Astrocyte of the hippocampus (primary cell): ENCODE measurements around the gene FGF18.

Experiments
- DNase-seq: peaks from one replicate; pipeline ENCODE4 v3.0.0; 2011; ENCODE audit warnings: low read depth, low spot score

FGF18 gene

DNA sequence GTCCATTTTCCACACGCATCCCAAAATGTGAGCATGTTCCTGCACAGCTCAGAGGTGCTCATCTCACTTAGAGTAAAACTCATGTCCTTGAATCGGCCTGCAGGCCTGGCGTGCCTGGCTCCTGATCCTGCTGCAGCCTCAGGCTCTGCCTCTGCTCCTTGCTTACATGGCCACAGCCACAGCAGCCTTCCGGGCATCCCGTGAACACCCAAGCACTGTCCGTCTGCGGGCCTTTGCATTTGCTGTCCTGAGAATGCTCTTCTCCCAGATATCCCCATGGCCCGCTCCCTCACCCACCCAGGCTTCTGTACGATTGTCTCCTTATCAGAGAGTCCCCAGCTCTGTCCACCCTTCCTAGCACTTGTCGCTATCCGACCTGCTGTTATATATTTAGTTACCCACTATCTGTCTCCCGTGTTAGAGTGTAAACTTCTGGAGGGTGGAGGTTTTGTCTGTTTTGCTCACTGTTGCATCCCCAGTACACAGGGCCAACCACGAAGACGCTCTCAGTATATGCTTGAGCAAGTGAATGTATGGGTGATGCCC, 21.9 kb downstream of the FGF18 start:
- no peak for DNase-seq

DNA sequence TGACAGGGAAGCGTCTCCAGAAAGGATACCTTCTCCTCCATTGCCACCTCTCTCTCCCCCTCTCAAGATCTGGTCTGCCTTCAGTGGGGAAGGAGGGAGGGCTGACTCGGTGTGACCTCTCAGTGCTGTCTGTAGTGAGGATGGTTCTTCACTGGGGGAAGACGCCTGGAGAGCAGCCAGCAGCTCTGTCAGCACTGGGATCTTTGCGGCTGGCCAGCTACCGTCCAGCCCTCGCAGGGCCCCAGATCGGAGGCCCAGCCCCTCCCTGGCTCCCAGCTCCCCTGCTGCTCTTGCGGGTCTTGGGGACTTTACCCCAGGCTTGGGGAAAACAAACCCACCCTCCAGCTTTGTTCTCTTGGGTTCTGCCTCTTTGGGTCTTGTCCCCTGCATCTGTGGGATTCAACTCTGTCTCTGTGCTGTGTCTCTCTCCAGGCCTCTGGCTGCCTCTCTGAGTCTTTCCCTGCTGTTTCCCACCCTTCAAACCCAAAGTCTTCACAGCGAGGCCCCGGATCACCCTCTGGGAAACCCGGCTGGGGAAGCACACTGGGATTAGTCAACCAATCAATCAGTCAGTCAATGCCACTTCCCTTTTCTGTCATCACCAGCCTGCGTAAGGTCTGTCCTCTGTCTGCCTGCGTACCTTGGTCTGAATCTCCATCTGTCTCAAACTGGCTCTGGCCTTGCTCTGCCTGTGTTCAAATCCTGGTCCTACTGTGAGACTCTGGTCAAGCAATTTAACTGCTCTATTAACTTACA, 23.0 kb downstream of the FGF18 start:
- peak; percentile 59 for DNase-seq

DNA sequence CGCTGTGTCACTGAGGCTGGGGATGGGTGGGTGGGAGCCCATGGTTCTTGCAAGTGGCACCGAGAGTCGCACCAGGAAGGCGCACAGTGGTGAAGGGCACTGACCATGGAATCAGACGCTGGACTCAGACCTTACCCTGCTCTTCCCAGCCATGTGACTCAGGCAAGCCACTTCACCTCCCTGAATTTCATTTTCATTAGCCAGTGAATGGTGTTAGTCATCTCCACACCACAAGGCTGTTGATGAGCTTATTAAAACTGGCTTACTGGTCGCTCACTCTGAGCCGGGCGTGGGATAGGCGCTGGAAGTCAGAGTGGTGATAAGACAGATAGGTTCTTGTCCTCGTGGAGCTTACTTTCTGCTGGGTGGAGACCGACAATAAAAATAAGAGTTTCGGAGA, 25.1 kb downstream of the FGF18 start:
- peak; percentile 81 for DNase-seq

DNA sequence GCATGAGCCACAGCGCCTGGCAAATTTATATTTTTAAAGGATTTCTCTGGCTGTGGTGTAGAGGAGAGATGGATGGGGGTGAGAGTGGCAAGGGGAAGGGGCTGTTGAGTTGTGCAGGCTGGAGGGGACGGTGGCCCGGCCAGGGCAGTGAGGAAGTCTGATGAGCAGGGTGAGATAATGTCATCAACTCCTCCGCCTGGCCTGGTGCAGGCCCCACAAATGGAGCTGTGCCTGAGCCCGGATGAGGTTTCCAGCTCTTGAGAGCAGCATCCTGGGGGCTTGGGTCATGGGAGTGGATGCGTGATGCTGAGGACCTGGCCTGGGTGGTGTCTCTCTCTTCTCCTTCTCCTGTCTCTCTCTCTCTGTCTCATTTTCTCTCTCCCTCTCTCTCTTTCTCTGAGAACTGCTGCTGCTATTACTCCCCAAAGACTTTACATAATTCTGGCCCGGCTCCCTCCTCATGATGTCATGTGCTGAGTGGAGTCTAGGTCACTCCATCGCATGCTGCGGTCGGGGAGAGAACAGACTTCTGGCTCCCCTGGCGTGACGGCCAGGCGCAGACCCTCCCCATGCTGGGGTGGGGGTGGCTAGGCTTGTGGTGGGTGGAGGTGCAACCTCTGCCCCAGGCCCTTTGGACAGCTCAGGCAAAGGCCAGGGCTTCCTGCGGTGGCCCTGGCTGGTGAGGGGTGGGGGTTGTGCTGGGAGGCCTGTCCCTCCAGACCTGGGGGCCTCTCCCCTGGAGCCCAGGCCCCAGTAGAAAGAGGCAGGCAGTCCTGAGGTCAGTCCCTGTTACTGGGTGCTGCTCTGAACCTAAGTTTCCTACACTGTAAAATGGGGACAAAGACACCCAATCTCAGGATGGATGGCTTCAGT, 26.4 kb downstream of the FGF18 start:
- DNase-seq = peak; percentile 41

DNA sequence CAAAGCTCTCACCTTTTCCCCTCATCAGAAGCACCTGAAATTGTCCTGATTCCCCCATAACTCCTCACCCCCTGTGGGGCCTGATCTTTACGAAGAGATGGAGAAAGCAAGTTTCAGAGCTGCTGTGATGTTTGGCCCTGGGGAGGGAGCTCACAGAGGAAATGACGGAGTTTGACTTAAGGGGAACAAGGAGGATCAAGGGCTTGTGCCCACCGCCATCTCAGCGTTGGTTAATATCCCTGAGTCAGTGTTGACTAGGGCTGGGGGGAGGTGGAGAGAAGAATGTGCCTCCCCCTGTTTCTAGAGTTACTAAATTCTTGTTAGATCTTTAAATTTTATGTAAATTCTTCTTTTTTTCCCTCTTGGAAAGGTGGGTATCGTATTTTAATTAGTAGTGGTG, 27.8 kb downstream of the FGF18 start:
- no peak for DNase-seq

DNA sequence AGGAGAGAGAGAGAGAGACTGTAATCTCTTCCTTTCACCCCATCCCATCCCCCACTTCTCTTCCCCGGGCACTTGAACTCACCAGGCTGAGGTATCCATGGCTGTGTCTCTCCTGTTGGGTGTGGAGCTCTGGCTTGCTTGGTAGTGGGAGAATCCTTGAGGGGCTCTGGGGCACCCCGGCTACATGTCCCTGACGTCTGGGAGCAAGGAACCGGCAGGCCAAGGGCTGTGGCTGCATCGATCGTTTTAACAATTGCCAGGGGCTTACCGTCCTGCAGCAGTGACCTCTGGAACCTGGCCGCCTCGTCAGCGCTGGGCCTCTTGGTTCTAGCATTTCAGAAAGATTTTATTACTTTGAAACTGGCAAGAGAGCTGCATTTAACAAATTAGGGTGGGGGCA, 30.0 kb downstream of the FGF18 start:
- no peak for DNase-seq

DNA sequence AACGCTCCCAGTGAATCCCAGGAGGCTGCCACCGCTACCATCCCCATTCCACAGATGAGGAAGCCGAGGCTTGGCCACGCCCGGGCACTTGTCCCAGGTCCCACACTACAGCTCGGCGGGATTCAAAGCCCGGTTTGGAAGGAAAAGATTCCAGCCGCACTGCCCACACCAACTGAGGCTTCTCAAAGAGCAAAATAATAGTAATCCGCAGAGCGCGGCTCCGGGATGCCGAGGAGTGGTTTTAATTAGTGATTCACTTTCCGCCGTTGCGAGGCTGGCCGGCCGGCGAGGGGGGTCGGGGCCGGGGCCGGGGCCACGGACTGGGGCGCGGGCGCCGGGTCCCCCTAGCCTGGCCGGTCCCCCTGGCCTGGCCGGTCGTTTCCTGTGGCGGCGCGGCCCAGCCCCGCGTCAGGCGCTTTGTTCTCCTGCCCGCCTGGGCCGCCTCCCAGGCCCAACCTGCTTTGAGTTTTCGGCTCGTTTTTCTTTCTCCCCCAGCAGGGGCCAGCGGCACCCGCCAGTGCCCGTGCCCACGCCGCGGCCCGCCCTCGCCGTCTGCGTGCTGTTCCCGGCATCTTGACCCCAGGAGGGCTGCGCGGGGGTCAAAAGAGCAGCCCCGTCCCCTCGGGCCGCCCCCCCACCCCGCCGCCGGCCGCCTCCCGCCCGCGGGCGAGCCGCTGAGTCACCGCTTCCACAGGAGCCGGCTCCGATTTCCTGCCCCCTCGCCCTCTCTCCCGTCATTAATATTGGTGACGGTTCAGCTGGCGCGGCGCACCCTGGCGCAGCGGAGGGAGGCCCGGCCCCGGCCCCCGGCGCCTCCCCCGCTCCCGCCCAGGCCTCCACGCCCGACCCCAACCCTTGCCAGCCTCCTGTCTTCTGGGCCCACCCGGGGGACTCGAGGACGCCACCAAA, 31.2 kb downstream of the FGF18 start:
- peak; percentile 90 for DNase-seq

DNA sequence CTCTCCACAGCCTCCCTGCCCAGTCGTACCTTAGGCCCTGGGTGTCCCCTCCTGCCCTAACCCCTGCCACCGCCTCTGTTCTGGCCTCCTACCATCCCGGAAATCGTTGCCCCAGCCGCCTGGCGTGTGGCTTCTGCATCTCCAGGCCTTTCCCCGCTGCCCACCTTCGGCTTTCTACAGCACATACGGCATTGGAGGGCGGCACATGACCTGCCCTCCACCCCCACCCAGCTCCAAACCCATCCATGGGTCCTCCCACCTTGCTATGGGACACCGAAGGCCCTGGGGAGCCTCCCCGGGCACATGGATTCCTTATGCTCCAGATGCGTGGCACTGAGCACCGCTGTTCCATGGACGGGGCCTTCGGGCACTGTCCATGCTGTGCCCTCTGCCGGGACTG, 32.0 kb downstream of the FGF18 start:
- no peak for DNase-seq

DNA sequence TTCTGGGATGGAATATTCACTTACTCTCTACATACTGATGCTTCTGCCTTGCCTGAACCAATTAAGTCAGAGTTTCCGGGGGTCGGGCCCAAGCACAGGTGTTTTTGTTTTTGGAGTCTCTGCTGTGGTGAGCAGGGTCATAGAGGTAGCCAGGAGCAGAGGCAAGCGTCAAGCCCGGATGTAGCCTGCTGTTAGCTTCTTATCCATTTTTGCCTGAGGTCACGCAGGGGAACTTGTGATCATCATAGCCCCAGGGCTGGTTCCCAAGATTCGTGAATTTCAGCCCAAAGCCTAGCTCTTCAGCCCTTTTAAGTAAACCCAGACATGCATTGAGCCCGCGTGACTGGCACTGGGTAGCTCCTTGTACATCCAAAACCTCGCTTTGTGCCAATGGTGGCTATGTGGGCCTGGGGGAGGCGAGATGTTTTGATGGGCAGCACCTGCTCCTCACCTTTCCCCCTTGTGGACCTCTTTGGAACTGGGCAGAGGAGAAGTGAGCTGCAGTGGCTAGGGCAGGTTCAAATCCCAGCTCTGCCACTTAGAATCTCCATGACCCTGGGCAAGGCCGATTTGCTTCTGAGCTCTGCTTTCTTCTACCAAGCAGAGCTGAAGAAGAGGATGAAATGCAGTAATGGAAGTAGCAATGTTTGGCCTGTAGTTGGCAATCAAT, 33.7 kb downstream of the FGF18 start:
- DNase-seq = no peak

DNA sequence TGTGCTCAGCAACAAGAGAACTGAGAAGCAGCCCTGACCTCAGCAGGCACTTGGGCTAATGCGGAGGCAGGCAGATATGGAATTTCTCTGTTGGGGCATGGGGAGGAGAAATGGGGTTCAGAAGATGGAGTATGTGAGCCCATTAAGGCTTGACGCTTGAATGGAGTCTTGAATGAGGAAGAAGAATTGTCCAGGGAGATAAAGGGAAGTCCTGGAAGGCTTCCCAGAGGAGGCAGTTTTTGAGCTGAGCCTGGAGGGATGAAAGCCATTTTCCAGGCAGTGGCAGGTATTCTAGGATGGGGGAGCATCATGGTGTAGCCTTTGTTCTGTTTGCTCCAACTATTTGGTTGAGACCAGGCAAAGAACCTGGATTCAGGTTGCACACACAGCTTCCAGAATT, 34.5 kb downstream of the FGF18 start:
- no peak for DNase-seq

DNA sequence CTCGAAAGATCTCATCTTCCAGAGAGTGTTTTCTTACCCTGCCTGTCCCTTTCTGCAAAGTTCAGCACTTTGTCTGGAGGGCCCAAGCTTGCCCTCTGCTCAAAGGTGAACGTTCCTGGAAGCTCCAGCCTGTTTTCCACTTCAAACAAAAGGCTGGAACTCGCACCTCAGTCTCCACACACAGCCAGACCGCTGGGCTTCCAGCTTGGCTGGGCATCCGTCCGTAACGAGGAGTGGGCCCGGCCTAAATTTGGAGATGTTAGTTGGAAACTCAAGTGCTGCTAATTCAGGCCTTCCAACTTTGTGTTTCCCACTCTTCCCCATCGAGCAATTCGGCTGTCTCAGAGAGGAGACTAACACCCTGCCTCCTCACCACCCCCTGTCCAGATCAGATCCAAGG, 35.1 kb downstream of the FGF18 start:
- no peak for DNase-seq

DNA sequence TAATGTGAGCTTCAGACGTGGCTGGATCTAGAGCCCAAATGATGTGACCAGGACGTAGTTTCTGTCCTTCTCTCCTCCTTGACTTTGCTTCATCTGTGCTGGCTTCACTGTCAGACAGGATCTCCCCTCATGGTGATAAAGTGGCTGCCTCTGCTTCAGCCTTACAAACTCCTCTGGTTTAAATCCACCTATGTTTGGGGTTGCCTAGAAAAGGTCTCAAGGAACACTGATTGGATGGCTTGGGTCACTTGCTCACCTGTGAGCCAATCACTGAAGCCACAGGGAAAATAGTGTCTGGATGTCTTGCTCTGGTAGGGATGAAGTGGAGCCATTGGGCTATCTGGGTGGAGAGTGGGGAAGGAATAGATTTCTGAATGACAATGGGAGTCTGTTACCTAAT, 36.1 kb downstream of the FGF18 start:
- DNase-seq = no peak

DNA sequence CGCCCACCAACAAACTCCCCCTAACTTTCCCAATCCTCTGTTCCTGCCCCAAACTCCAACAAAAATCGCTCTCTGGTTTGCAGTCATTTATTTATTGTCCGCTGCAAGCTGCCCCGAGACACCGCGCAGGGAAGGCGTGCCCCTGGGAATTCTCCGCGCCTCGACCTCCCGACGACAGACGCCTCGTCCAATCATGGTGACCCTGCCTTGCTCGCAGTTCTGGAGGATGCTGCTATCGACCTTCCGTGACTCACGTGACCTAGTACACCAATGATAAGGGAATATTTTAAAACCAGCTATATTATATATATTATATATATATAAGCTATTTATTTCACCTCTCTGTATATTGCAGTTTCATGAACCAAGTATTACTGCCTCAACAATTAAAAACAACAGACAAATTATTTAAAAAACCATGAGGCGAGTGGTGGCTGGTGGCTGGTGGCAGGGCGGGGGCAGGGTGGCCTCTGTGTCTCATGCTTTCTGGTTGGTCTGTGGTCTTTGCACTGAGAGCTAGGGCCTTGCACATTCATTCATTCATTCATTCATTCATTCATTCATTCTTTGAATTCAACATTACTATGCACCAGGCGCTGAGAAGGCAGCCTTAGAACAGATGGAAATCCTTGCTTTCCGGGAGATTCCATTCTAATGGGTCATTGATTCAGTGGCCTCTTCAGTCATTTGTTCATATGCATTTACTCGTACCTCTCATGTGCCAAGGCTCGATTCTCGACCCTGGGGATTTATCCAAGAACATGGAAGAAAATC, 37.9 kb downstream of the FGF18 start:
- DNase-seq = no peak

DNA sequence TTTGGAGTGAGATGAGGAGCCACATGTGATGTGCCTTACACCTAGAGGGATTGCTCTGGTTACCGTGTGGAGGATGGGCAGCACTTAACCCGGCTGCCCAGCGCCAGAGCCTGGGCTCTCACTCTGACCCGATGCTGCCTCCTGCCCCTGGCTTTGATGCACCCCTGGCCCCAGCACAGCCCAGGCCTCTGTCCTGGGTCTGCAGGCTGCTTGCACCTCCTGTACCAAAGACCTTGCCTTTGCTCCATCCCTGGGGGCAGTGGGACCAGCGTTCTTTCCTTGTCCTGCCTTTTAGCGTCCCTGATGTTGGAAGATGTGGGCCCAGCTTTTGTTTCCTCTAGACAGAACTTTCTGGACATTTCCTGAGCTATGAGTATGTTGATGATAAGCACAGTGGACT, 40.4 kb downstream of the FGF18 start:
- no peak for DNase-seq

DNA sequence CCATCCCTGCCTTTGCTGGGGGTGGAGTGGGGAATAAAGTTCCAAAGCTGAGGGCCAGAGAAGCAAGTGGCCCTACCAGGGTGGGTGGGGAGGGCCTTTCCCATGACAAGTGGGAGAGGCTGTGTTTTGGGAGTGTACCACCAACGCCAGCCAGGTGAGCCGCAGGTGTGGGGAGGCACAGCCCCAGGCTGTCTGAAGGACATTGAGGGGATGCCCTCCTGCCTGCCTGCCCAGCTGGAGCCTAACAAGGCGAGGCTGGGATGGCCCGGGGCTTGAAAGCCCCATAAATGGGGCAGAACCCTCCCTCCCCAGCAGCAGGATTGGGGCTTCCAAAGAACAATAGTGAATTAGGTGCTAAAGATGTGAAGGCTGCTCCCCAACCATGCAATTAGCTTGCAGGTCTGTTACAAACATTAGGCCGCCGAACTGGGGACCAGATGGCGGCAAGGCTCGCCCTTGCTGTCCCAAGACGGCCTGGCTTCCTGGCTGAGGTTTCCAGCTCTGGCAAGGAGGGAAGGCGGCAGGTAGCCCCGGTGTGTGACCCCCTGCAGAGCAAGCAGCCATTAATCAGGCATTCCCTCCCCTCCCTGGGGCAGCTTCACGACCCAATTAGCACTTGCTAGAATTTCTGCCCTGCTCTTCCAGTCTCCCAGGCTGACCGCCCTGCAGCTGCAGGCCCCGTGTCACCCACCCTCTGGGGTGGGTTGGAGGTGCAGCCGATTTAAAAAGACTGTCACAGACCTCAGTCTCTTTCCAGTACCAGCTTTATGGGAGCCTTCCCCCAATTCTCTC, 42.9 kb downstream of the FGF18 start:
- no peak for DNase-seq

DNA sequence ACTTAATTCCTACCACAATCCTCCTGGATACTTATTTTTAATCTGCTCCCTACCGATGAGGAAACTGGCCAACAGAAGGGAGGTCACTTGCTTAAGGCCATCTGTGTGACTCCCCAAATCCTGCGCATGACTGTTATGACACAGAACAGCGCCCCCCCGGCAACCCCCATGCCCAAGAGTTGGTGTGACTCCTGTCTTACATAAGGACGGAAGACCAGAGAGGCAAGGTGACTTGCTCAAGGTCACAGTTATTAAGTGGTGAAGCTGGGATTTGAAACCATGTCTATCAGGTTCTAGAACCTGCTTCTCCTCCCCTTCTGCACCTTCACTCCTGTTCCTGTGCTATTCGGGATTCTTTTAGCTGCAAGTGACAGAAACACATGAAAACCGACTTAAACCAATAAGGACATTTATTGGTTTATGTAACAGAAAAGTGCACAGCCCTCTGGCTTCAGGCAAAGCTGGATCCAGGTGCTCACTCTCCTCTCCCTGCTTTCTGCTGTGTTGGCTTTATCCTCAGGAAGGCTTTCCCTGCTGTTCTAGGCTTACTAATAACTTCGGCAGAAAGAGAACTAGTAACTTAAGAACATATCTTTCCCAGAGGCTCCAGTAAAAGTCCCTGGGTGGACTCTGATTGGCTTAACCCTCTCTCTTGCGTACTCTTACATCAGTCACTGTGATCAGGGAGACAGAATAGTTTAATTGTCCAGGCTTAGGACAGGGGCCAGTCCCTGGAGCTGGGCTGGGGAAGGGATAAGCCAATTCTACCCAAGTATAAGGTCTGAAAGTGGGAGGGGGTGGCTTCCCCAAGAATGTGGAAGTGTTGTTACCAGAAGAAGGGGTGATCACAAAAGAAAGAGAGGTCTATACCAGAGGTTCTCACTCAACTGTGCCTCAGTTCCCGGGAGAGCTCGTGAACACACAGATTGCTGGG, 43.7 kb downstream of the FGF18 start:
- DNase-seq = no peak

DNA sequence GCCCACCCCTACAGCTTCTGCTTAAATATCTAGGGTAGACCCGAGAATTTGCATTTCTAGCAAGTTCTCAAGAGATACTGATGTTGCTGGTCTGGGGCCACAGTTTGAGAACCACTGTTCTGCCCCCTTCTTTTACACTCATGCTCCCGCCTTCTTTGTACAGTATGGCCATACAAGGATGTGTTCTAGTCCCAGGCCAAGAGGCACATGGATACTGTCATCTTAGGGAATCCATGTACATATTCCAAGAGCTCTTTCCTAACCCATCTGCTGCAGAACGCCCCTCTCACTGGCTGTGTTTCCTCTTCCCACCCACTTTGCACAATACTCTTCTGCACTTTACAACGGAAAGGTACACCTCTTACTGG, 44.4 kb downstream of the FGF18 start:
- DNase-seq = no peak

DNA sequence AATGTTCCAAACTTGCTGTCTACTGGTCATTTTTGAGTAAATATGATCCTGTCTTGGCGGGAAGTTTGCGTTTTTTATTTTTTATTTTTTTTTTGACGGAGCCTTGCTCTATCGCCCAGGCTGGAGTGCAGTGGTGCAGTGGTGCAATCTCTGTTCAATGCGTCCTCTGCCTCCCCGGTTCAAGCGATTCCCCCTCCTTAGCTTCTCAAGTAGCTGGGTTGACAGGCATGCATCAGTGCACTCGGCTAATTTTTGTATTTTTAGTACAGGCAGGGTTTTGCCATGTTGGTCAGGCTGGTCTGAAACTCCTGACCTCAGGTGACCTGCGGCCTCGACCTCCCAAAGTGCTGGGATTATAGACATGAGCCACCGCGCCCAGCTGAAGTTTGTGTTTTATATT, 45.4 kb downstream of the FGF18 start:
- no peak for DNase-seq

DNA sequence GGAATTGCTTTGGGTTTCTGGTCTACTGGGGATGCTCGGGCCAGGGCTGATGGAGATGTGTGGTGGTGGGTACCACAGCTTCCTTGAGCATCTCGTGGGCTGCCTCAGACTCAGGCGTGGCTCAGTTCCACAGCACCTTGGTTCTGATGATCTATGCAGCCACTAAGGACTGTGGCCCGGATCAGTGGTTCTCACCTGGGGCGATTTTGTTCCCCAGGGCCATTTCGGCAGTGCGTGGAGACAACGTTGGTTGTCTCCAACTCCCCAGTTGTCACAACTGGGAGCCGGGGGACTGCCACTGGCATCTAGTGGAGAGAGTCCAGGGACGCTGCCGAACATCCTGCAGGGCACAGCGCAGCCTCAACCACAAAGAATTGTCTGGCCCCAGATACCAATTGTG, 47.7 kb downstream of the FGF18 start:
- DNase-seq = no peak
